ENCODE results near the gene PHACTR1. TPM values are rescaled to one million over a fixed set of nuclear protein-coding genes. Genes with fewer than 3 reads are reported as not detected.

Gene PHACTR1
- total RNA-seq, 4 donors from 2014 or later = 1.2 to 3.2 (median 1.6) TPM; not detected in 1

DNA sequence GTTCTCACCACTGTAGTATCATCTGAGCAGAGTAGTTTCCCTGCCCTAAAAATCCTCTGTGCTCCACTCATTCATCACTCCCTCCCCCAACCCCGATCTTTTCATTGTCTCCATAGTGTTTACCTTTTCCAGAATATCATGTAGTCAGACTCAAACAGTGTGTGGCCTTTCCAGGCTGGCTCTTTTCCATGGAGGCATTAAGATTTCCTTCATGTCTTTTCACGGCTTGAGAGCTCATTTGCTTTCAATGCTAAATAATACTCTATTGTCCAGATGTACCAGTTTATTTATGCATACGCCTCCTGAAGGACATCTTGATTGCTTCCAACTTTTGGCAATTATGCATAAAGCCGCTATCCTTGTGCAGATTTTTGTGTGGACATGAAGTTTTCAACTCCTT, 235.8 kb downstream of the PHACTR1 start:
- Histone ChIP-seq H3K4me3 (no peak overlapping the region), H3K9me3 (no peaks in the 10 kb centered on the region), H3K27me3 (peaks cover 14% of the 10 kb centered on the region), H3K4me1 (peaks cover 0 to 8% (median 3%) of the 10 kb centered on the region in 4 donors), H3K36me3 (no peaks in the 10 kb centered on the region), H3K27ac (no peak overlapping the region)
- TF ChIP-seq EP300 (IDR thresholded peaks at IDR 0.05; ENCODE audit: low read depth) = no peak
- TF ChIP-seq POLR2A (IDR thresholded peaks at IDR 0.05) = no peak
- TF ChIP-seq POLR2AphosphoS5 (IDR thresholded peaks at IDR 0.05) = no peak
- TF ChIP-seq, protein P1, sequence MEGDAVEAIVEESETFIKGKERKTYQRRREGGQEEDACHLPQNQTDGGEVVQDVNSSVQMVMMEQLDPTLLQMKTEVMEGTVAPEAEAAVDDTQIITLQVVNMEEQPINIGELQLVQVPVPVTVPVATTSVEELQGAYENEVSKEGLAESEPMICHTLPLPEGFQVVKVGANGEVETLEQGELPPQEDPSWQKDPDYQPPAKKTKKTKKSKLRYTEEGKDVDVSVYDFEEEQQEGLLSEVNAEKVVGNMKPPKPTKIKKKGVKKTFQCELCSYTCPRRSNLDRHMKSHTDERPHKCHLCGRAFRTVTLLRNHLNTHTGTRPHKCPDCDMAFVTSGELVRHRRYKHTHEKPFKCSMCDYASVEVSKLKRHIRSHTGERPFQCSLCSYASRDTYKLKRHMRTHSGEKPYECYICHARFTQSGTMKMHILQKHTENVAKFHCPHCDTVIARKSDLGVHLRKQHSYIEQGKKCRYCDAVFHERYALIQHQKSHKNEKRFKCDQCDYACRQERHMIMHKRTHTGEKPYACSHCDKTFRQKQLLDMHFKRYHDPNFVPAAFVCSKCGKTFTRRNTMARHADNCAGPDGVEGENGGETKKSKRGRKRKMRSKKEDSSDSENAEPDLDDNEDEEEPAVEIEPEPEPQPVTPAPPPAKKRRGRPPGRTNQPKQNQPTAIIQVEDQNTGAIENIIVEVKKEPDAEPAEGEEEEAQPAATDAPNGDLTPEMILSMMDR (IDR thresholded peaks at IDR 0.05) = no peak
- no peak for DNase-seq
- intact Hi-C loops (cut with DNase I; ENCODE audit: low total_unique reads) = no loop called here
- WGBS, 2 donors (ENCODE audit: low coverage in 1 of 2) = 43 to 54% methylated on average over 4 of the region's 4 CpGs
- in situ Hi-C loops (cut with MboI; ENCODE audit: low pct_ligation_motif_present in 1 of 4, low pct_unique_long_range_greater_than_20kb in 1 of 4, low sequenced_read_pairs in 3 of 4) = no loop called here

DNA sequence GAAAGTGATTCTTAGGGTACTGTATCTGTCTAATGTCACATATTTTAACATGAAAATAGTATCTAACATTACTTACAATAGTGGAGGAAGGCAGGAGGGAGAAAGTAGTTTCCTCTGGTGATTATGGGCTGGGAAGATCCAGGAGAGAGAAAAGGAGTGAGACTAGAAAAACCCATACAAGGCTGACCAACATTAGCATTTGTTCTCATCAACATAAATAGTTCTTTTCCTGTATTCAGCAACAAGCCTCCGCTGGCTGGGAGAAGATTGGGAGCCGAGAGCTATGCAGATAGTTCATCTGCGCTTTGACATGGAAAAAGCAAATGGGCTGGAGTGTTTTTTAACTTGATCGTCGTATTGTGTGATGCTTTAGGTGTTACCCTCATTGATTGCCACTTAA, 239.4 kb downstream of the PHACTR1 start:
- peaks cover 0 to 16% (median 7%) of the 10 kb centered on the region in 4 donors for H3K4me1 ChIP-seq
- H3K27me3 ChIP-seq = peaks cover 36% of the 10 kb centered on the region
- intact Hi-C loops (cut with DNase I; ENCODE audit: low total_unique reads) (no loop called here), in situ Hi-C loops (cut with MboI; ENCODE audit: low pct_ligation_motif_present in 1 of 4, low pct_unique_long_range_greater_than_20kb in 1 of 4, low sequenced_read_pairs in 3 of 4) (no loop called here)
- no peak overlapping the region for H3K4me3 ChIP-seq
- H3K27ac ChIP-seq = no peak overlapping the region
- no peaks in the 10 kb centered on the region for H3K9me3 ChIP-seq
- no peaks in the 10 kb centered on the region for H3K36me3 ChIP-seq
- TF ChIP-seq, protein P1 (IDR thresholded peaks at IDR 0.05) = no peak
- TF ChIP-seq POLR2AphosphoS5 (IDR thresholded peaks at IDR 0.05) = no peak
- TF ChIP-seq POLR2A (IDR thresholded peaks at IDR 0.05) = no peak
- no peak for TF ChIP-seq EP300 (IDR thresholded peaks at IDR 0.05; ENCODE audit: low read depth)
- DNase-seq = no peak
- 91 to 100% methylated on average over 4 to 5 of the region's 5 CpGs for WGBS, 2 donors (ENCODE audit: low coverage in 1 of 2)

DNA sequence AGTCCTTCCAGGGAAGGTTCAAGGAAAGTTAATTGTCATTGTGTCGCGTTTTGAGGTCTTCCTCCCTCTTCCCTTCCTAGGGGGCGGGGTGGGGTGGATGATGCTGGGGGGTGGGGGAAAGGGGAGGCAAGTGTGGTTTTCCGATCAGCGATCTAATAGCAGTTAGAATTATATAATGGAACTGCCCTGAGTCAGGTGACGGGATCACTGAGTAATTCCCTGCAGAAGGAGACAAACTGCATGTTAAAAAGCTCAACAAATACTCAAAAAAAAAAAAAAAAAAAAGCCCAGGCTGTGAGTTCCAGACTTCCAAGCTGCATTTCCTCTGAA, 240.4 kb downstream of the PHACTR1 start:
- Histone ChIP-seq H3K27me3 (peaks cover 36% of the 10 kb centered on the region), H3K4me1 (peaks cover 0 to 16% (median 5%) of the 10 kb centered on the region in 4 donors), H3K9me3 (no peaks in the 10 kb centered on the region), H3K36me3 (no peaks in the 10 kb centered on the region), H3K27ac (peak overlapping the region; percentile 67 to 82 (median 74)), H3K4me3 (peak overlapping the region; percentile 41 to 64 (median 53))
- intact Hi-C loops (cut with DNase I; ENCODE audit: low total_unique reads) = no loop called here
- DNase-seq = no peak
- in situ Hi-C loops (cut with MboI; ENCODE audit: low pct_ligation_motif_present in 1 of 4, low pct_unique_long_range_greater_than_20kb in 1 of 4, low sequenced_read_pairs in 3 of 4) = no loop called here
- WGBS, 2 donors (ENCODE audit: low coverage in 1 of 2) = 3 to 7% methylated on average over 5 to 6 of the region's 6 CpGs
- no peak for TF ChIP-seq POLR2A (IDR thresholded peaks at IDR 0.05)
- TF ChIP-seq, protein P1 (IDR thresholded peaks at IDR 0.05) = no peak
- no peak for TF ChIP-seq EP300 (IDR thresholded peaks at IDR 0.05; ENCODE audit: low read depth)
- TF ChIP-seq POLR2AphosphoS5 (IDR thresholded peaks at IDR 0.05) = no peak

DNA sequence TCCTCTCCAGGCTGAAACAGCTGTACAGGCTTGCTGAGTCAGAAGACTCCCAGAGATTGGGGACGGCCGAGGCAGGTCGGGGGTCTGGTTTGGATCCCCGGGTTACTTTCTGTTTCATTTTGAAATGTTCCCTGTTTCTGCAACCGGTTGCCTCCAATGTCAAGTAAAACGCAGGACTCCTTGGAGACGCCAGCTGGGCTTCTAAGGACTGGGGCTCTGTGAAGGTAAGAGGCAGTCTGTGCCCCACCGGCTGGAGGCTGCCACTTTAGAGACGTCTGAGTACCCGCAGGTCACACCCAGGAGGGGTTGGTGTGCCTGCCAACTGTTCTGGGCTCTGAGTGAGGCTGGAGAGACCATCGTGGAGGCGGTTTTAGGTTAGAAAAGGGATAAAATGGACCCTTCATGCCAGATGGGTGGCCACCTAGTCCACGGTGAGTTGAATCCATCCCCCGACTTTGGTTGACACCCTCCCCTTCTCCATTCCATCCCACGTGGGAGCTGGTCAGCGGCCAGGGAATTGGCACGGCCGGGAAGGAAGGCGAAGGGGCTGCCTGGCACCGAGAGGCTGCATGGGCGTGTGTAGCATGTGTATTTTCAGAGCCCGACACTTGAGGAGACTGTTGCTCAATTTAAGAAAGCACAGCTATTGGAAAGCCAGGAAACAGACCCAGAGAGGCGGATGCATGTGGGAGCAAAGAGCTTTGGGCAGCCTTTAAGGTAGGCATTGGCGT, 240.9 kb downstream of the PHACTR1 start:
- intact Hi-C loops (cut with DNase I; ENCODE audit: low total_unique reads) = no loop called here
- no peaks in the 10 kb centered on the region for H3K36me3 ChIP-seq
- TF ChIP-seq POLR2A (IDR thresholded peaks at IDR 0.05) (peak; percentile 4), POLR2AphosphoS5 (IDR thresholded peaks at IDR 0.05) (peak in 2 of 3 donors; percentile 14 to 15)
- TF ChIP-seq, protein P1 (IDR thresholded peaks at IDR 0.05) = no peak
- H3K4me3 ChIP-seq = peak overlapping the region; percentile 41 to 64 (median 53)
- no peaks in the 10 kb centered on the region for H3K9me3 ChIP-seq
- DNase-seq = peak; percentile 26
- peak overlapping the region; percentile 67 to 82 (median 74) for H3K27ac ChIP-seq
- WGBS, 2 donors (ENCODE audit: low coverage in 1 of 2) = 0 to 1% methylated on average over 2 to 23 of the region's 24 CpGs
- H3K4me1 ChIP-seq = peaks cover 0 to 16% (median 5%) of the 10 kb centered on the region in 4 donors
- H3K27me3 ChIP-seq = peaks cover 36% of the 10 kb centered on the region
- in situ Hi-C loops (cut with MboI; ENCODE audit: low pct_ligation_motif_present in 1 of 4, low pct_unique_long_range_greater_than_20kb in 1 of 4, low sequenced_read_pairs in 3 of 4) = no loop called here
